ENCODE measurements around the gene SLCO4C1.

The SLCO4C1 gene

DNA sequence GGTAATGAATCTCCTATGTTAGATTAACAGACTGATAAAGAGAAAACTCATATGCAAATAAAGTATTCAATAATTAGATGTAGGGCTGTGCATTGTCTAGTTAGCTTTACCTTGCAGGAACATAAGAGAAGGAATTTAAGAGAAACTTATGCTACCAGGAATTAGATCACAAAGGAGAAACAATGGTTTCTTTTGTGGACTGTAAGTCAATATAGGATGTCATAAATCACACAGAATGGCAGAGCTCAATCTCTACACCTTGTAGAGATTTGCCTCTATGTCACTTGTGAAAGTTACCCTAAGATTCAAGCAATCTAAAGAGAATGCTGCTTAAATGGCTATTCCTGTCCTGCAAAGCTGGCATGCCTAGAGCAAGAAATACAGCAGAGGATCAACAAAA, 26.0 kb downstream of the SLCO4C1 start:
- no peak for DNase-seq (ENCODE audit: low read depth in 2 of 2)

DNA sequence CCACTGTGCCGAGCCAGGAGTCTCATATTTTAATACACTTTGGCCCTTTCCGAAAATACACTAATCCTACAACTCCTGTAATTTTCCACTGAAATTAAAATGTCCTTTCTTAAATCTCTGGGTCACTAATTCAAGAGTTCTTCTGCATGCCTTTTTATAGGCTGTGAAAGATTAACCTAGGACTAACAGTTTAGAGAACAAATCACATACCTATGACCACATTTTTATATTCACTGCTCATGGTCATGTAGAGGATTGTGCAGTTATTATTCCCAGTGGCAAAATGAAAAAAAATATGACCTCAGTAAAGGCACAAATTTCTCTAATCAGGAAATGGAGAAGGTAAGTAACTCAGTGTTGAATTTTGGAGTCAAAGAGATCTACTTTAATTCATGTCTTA, 33.4 kb downstream of the SLCO4C1 start:
- no peak for DNase-seq (ENCODE audit: low read depth in 2 of 2)

DNA sequence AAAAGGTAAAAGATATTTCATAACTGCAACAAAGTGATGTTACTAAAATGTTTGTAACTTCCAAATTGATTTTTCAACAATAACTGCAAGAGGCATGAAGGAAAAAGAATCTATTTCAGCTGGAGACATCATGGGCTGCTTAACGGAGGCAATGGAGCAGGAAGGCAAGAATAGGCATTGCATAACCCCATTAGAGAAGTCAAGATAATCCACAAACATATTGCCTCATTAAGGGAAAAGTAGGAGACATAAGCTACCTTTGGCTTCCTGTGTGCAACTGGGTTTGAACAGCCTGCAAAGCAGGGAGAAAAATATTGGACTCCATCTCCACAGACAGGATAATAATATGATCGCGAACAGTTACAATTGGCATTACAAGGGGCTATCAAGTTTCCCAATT, 46.7 kb downstream of the SLCO4C1 start:
- DNase-seq (ENCODE audit: low read depth in 2 of 2): no peak

DNA sequence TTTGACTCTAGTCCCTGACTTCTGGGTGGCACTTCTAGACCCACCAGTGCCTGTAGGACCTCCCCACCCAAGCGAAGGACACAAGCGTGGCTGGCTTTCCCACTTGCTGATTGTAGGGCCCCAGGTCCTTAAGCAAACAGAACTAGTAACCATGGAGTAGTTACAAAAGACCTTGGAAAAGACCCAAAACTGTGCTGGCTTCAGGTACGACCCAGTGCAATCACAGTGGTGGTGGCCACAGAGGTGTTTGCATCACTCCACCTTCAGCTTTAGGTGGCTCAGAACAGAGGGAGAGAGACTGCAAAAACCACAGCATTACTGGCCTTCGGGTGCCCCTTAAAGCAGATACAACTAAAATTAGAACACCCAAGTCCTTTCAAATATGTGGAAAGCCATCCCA, 52.9 kb downstream of the SLCO4C1 start:
- DNase-seq (ENCODE audit: low read depth in 2 of 2): no peak

DNA sequence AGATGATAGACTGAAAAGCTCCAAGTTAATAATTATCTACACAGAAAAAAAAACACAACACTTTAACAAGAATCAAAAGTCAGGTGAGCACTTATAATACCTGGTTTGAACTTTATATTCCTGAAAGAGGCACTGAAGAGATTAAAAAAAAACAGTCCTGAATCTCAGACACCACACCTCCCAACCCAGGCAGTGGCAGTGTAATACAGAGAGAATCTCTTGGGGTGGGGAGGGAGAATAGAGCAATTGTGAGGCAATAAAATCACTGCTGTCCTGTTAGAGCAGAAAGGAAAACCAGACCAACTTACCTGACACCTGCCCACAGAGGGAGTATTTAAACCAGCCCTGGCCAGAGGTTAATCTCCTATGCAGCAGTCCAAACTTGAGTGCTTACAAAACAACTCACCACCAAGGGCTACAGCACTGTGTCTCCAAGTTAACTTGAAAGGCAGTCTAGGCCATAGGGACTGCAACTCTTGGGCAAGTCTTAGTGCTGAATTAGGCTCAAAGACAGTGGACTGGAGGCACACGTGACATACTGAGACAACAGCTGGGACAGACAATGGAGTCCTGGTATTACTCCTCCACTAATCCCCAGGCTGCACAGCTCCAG, 54.2 kb downstream of the SLCO4C1 start:
- DNase-seq (ENCODE audit: low read depth in 2 of 2): no peak

DNA sequence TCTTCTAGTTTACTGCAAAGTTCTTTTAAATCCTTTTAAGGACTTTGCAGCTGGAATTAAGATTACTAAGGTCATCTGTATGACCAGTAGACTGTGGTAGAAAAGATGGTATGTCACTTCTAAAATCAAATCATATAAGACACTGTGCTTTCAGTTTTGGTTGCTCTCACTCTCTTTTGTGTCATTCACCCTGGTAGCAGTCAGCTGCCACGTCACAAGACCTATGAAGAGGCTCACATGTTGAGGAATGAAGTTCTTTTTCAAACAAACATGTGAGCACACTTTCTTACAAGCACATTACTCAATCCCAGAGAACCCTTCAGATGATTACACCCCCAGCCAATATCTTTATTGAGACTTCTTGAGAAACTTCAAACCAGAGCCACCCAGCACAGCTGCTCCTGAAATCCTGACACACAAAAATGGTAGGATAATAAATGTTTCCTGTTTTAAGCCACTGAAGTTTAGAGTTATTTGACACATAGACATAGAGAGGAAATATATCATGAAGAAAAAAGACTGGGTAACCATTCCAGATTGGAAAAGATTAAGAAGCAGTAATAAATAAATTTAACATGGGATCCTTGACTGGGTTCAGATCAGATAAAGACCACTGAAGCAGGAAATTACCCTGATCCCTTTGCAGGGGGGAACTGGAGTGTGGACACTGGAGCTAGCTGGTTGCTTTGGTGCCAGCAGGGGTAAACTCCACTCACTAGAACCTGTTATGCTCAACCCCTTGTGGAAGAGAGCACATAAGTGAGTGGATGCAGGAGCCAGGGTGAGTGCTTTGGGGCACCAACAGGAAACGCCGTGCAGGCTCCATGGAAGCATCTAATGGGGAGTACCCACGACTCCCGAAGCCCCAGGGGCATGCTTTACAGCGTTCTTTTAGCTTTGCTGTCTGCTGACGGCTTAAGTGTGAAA, 64.1 kb downstream of the SLCO4C1 start:
- DNase-seq (ENCODE audit: low read depth in 2 of 2): no peak

DNA sequence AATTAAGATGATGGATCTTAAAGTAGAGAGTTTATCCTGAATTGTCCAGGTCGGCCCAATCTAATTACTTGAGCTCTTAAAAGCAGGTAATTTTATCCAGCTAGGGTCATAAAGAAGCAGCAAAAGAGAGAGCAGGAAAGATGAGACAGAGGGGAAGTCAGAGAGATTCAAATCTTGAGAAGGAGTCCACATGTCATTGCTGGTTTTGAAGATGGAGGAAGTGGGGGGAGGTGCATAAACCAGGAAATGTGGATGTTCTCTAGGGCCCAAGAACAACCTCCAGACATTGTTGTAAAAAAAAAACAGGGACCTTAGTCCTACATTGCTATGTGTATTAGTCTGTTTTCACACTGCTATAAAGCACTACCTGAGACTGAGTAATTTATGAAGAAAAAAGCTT, 66.4 kb downstream of the SLCO4C1 start:
- no peak for DNase-seq (ENCODE audit: low read depth in 2 of 2)

DNA sequence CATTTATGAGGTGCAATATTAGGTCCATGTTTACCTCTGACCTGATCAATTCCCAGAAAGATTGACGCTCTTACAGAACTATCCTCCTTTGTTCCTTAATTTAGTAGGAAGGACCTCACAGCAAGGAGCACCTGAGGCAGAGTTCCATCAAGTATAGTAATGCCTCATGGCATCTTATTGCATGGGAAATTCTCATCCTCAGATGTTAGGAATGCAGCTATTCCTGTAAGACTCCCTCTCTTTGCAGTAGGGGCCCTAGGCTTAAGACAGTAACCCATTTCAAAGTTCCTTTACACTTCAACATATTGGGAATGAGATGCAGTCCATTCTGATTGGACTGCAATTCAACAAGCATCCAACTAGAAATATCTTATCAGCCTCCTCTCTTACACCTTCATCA, 69.8 kb downstream of the SLCO4C1 start:
- DNase-seq (ENCODE audit: low read depth in 2 of 2): no peak

DNA sequence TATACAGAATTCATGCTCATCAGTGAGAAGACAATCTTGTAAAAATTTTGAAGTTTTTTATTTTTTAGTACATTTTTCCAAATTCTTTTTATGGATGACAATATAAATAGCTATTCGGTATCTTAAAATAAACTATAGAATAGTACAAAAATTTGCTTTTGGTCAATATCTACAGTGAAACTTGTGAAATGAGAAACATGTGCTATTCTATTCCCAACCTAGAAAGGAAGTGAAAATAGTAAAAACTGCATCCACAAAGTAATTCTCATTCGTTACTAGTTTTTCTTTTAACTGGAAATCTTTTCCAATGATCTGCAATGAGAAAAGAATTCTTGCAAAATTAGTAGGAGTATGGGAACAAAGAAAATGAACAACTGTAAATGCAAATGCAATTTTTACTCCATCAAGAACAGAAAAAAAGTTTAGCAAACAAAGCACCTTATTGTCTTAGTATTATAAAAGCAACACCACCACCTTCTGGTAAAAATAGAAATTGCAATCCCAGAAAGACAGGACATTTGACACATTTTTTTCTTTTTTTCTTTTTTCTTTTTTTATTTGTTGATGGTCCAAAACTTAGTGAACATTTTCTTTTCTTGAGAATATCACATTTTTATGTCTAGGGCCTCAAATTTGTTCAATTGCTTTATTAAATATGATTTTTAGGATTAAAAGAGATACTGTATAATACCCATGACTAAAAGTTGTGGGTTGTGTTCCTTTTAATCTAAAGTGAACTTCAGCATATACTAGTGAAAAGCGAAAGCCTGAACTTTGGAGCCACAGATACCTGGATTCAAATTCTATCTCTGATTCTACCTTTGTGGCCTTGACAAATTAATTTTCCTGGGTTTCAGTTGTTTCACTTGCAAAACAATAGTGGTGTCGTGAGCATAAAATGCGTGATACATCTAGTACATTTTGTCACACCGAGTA, 72.3 kb downstream of the SLCO4C1 start:
- no peak for DNase-seq (ENCODE audit: low read depth in 2 of 2)

DNA sequence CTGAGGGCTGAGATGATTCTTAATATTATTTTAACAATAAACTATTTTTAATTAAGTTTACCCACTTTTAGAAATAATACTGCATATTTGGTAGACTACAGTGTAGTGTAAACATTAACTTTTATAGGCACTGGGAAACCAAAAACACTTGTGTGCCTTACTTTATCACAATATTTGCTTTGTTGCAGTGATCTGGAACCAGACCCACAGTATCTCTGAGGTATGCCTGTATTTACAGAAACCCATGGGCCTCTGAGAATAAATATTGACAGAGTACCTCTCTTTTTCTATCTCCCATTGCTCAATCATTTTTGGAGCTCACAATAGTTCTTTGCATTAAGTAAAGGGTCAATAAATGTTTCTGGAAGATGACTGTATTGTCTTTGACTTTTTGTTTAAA, 73.3 kb downstream of the SLCO4C1 start:
- no peak for DNase-seq (ENCODE audit: low read depth in 2 of 2)

DNA sequence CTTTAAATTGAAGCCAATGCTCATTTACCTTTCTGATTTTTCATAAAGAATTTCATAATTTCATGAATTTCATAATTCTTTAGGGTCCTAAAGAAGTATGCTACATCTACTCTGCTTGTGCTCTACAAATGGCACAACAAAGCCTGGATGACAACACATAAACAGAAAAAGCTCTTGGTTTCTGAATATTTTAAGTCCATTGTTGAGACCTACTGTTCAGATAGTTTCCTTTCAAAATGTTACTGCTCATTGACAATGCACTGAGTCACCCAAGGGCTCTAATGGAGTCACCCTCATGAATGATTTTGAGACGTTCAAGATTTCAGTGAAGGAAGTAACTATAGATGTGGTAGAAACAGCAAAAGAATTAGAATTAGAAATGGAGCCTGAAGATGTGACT, 74.1 kb downstream of the SLCO4C1 start:
- no peak for DNase-seq (ENCODE audit: low read depth in 2 of 2)

DNA sequence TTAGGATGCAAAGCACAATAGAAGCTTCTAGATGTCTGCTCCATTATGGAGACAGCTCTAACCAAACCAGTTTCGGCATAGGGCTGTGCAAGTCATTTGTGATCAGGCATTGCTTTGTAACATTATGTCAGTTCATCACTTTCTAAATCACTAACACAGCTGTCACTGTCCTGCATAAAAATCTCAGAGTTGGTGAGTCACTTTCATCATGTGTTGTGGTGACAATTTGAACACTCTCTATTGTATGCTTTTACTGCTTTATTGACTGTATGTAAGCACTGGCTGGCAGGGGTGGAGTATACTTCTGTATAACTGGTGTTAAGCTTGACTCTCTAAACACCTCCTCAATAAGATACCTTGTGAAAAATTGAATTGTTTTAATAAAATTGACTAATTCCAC, 77.9 kb downstream of the SLCO4C1 start:
- no peak for DNase-seq (ENCODE audit: low read depth in 2 of 2)

DNA sequence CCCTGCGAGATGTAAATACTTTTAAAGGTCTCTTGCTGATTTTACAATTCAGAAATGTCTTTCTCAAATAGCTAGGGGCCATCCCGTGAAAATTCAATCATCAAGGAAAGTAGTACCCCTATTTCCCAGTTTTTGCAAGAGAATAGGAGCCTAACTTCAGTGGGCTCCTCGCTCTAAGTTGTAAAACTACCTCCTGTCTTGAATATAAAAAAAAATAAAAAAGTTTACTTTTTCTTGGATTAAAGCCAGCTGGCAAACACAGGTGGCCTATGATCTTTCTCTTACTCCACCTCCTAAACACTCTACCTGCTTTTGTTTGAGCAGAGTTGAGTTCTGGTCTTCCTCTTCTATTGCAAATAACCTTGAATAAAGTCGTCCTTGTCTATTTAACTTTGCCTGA, 79.4 kb downstream of the SLCO4C1 start:
- no peak for DNase-seq (ENCODE audit: low read depth in 2 of 2)

DNA sequence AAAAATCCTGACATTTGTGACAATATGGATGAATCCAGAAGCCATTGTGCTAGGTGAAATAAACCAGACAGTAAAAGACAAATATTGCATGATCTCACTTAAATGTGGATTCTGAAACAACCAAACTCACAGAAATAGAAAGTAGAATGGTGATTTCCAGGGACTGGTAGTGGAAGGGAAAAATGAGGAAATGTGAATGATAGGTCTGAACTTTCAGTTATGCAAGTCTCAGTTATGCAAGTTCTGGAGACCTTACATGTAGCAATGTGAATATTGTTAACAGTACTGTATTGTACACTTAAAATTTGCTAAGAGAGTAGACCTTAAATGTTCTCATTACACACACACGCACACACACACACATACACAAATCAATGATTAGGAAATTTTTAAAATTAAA, 84.9 kb downstream of the SLCO4C1 start:
- DNase-seq (ENCODE audit: low read depth in 2 of 2): no peak

DNA sequence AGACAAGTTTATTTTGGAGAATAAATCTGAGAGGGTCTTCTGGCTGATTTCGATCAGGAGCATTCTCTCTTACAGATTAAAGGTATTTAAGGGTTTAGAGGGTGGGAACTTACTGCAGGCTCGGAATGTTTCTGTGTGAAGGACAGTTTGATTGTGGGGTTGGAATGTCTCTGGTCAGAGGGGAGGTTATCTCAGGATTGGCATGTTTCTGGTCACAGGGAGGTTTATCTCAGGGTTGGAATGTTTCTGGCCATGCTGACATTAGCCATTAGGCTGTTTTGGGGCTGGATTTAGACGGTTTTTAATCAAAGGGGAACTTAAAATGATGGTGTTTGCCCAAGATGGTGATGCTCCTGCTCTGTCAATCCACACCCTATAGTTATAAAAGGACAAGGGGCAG, 95.2 kb downstream of the SLCO4C1 start:
- no peak for DNase-seq (ENCODE audit: low read depth in 2 of 2)

DNA sequence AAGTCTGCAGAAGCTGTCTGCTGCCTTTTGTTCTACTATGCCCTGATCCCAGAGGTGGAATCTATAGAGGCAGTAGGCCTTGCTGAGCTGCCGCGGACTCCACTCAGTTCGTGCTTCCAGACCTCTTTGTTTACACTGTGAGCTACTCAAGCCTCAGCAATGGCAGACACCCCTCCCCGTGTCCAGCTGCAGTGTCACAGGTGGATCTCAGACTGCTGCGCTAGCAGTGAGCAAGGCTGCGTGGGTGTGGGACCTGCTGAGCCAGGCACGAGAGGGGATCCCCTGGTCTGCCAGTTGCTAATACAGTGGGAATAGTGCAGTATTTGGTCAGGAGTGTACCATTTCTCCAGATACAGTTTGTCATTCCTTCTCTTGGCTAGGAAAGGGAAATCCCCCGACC, 99.6 kb downstream of the SLCO4C1 start:
- no peak for DNase-seq (ENCODE audit: low read depth in 2 of 2)

All from stimulated activated CD8-positive, alpha-beta memory T cell treated with anti-CD3 and anti-CD28 coated beads, Interleukin-2, amount 100 ng/mL, for 48 hours (primary cell).